Hindlimb muscle (tissue), 1 donor: ENCODE measurements around the gene RPS26. TPM values are rescaled to one million over a fixed set of nuclear protein-coding genes. Genes with fewer than 3 reads are reported as not detected.
"Not testable (repeated sequence)": the region's sequence is repeated elsewhere in the genome, so short reads cannot be mapped to it uniquely, and the experiment has no call there.

Experiments used
- DNase-seq: peaks from one replicate; pipeline ENCODE4 v3.0.0-alpha.2; 2013
- polyA plus RNA-seq: library from polyadenylated mRNA; unstranded; fragments of 120-200 nt; gene quantifications from one replicate; pipeline ENCODE4 v1.2.1, GENCODE V29; 2013; ENCODE audit not compliant: insufficient read length

RPS26 gene
- 467 TPM for polyA plus RNA-seq

DNA sequence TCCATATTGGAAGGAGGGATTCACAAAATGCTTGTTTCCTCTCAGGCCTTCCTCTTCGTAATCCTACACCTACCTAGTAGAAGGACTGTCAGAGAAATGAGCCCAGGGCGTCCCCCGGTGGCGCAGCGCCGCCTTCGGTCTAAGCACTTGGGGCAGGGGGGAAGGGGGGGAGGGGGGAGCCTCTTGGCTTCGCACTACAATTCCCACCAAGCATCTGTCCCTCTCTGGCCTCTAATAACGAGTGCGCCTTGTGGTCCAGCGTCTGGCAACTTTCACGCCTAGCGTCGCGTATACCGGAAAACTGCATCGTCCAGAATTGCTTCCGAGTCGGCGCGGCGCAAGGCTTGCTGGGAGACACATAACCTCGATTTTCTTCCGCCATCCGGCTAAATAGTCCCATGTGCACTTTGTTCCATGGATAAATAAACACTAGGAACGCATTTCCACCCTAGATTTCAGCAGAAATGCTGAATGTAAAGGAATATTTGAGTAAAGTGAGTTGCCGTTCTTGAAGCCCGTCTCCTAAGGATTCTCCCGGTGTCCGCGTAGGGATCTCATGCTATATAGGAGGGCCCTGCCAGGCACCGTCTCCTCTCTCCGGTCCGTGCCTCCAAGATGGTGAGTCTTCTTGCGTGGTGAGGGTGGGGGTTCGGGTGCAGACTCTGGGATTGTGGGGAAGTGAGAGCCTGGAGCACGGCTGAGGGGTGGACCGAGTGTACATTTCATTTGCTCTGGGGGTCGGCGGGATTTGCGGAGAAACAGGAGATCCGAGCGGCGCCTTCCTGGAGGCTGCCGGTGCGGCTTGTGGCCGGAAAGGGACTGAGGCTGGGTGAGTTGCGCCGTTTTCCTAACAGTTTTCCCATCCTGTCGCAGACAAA lies at the start of gene RPS26:
RPS26 (plus strand) TSS at position 367 of the 878 bp plus-strand sequence; CDS start at position 616, 249 bp downstream.
- peak; percentile 98 for DNase-seq

DNA sequence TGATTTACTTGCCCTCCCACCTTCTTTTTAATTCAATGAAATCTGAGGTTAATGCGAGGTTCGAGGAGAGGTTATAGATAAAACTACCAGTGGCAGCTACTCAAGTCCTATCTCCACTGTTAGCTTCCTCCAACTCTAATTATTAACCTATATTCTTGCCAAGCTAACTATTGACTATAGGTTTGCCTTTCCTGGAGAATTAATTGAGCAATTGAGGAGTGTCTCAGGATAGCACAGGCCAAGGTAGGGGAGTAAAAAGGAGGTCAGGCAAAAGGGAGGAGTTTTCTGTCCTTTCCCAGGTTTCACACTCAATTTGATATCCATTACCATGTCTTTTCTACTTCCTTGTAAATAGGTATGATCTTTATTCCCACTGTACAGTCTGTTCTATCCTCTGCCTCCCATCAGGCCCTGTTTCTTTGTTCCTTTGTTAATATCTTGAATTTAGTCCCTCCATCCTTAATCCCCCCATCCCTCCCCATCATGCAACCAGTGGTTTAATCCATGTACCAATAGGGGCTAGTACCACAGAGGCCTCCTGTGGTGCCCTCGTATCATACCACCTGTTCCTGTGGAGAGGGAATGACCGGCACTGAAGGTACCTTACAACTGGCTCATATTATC lies 48.4 kb upstream of the RPS26 start:
- no peak for DNase-seq

DNA sequence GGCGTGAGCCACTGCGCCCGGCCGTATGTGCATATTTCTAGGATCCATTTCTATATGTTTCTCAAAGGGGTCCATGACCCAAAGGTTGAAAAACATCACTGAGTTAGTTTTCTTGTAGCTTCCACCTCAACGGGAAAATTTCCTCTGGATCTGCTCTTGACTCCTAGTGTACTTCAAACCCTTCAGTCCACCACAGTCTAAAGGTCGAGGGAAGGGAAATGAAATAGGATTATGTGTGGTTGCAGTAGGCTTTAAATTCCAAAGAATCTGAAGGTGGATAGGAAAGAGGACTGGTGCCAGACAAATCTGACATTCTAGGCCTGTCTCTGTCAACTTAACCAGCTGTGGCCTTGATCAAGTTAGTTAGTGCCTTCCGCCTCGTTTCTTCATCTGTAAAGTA lies 46.4 kb upstream of the RPS26 start:
- DNase-seq: no peak

DNA sequence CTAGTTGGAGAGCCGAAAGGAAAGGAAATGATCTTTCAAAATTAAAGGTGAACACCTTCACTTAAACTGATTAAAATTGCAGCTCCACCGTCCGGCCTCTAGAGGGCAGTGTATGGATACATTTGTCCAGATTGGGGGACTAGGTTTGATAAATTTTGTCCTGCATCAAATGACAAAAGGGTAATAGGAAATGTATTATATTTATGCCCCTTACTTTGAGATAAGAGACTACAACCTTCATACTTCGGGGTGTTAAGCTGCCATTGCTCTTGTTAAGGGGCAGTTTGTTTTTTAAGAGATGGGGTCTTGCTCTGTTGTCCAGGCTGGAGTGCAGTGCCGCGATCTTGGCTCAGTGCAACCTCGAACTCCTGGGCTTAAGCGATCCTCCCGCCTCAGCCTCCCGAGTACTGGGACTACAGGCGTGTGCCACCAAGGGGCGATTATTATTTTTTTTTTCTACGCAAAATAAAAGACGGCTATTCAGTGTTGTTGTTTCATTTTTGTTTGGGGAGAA lies 45.5 kb upstream of the RPS26 start:
- peak; percentile 70 for DNase-seq

DNA sequence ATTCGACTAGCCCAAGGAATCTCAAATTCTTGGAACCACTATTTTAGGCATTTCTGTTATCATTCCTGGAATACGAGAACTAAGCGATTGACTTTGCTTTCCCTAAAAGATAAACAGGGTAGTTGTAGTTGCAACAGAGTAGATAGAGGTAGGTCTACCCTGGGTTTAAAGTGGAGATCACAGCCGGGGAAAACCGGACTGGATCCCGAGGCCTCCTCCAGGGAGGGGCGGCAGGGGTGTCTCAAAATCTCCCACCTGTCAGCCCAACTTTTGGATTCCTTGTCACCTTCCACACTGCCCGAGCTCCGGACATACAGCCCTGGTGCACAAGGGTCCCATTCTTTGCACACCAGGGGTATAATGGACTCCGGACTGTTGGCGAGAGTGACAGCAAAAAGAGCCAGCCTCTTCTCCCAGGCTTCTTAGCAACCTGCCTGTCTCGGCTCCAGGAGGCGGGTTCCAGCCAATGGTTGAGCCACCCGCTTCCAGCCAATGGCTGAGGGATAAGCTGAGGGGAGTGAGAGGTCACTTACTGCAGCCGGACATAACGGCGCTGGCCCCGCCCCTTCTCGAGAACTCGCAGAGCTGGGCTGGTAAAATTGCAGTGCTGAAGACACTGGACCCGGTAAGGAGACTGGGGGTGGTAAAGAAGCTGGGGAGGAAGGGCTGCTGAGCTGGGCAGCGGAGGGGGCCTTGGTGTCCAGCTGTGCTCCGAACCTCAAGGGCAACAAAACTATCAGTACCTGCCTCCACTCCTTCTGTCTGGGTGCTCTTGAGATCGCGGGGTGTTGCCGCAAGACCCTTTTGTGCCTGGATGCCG lies 44.8 kb upstream of the RPS26 start, which contains the start of gene SUOX:
SUOX (plus strand) TSS at position 562 of the 820 bp plus-strand sequence. CDS start 4,946 bp downstream, outside the sequence.
- peak; percentile 93 for DNase-seq

DNA sequence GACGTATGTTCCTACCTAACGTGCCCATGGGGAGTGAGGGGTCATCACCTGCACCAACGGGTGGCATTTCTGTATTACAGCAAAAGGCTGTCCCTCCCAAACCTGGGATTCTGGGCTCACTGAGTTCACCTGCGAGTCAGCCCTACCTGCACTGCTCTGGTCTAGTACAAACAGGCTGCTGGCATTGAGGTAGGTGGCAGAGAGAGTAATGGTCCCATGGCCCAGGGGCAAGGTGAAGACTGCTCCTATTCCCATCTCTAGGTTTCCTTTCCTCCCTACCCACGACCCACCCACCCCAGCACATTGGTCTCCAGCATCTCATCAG lies 44.2 kb upstream of the RPS26 start:
- DNase-seq: no peak

DNA sequence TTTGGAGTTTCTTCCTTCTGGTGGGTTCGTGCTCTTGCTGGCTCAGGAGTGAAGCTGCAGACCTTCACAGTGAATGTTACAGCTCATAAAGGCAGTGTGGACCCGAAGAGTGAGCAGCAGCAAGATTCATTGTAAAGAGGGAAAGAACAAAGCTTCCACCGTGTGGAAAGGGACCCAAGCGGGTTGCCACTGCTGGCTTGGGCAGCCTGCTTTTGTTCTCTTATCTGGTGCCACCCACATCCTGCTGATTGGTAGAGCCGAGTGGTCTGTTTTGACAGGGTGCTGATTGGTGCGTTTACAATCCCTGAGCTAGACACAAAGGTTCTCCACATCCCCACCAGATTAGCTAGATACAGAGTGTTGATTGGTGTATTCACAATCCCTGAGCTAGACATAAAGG lies 42.2 kb upstream of the RPS26 start:
- DNase-seq: not testable (repeated sequence)

DNA sequence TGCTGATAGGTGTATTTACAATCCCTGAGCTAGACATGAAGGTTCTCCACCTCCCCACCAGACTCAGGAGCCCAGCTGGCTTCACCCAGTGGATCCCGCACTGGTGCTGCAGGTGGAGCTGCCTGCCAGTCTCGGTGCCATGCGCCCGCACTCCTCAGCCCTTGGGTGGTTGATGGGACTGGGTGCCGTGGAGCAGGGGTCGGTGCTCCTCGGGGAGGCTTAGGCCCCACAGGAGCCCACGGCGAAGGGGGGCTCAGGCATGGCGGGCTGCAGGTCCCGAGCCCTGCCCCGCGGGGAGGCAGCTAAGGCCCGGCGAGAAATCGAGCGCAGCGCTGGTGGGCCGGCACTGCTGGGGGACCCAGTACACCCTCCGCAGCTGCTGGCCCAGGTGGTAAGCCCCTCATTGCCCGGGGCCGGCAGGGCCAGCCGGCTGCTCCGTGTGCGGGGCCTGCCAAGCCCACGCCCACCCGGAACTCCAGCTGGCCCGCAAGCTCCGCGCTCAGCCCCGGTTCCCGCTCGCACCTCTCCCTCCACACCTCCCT lies 41.6 kb upstream of the RPS26 start:
- DNase-seq: not testable (repeated sequence)

DNA sequence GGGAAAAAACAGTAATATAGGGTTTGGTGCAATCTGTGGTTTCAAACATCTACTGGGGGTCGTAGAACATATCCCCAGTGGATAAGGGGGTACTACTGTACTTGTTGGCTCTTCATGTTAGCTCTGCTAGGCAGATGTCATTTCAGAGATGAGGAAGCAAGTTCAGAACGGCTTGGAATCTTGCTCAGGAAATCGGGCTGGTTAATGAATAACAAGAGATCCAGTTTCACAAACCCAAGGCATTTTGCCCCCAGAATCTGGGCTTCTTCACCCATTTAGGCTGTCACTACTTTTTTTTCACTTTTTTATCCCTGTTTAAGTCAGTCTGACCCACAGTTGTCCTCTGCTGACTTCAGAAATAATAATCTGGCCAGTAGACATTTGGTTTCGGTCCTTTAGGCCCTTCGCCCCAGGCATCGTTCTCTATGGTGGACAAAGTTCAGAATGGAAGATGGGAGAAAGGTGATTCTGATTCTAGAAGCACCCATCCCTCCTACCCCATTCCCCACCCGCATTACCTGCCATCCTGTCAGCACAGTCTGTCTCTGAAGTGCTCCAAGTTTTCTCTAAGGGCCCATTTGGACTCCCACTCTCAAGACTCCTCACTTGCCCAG lies 40.1 kb upstream of the RPS26 start:
- no peak for DNase-seq

DNA sequence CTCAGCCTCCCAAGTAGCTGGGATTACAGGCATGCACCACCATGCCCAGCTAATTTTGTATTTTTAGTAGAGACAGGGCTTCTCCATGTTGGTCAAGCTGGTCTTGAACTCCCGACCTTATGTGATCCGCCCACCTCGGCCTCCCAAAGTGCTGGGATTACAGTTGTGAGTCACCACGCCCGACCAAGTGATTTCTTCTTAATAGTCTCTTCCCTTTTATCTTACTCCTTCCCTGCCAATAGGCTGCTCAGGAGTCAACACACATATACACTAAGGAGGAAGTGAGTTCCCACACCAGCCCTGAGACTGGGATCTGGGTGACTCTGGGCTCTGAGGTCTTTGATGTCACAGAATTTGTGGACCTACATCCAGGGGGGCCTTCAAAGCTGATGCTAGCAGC lies 38.3 kb upstream of the RPS26 start:
- not testable (repeated sequence) for DNase-seq

DNA sequence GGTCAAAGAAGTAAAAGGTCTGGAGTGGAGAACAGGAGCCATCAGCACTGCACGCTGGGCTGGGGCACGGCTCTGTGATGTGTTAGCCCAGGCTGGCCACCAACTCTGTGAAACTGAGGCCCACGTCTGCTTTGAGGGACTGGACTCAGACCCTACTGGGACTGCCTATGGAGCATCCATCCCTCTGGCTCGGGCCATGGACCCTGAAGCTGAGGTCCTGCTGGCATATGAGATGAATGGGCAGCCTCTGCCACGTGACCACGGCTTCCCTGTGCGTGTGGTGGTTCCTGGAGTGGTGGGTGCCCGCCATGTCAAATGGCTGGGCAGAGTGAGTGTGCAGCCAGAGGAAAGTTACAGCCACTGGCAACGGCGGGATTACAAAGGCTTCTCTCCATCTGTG lies 37.5 kb upstream of the RPS26 start:
- no peak for DNase-seq

DNA sequence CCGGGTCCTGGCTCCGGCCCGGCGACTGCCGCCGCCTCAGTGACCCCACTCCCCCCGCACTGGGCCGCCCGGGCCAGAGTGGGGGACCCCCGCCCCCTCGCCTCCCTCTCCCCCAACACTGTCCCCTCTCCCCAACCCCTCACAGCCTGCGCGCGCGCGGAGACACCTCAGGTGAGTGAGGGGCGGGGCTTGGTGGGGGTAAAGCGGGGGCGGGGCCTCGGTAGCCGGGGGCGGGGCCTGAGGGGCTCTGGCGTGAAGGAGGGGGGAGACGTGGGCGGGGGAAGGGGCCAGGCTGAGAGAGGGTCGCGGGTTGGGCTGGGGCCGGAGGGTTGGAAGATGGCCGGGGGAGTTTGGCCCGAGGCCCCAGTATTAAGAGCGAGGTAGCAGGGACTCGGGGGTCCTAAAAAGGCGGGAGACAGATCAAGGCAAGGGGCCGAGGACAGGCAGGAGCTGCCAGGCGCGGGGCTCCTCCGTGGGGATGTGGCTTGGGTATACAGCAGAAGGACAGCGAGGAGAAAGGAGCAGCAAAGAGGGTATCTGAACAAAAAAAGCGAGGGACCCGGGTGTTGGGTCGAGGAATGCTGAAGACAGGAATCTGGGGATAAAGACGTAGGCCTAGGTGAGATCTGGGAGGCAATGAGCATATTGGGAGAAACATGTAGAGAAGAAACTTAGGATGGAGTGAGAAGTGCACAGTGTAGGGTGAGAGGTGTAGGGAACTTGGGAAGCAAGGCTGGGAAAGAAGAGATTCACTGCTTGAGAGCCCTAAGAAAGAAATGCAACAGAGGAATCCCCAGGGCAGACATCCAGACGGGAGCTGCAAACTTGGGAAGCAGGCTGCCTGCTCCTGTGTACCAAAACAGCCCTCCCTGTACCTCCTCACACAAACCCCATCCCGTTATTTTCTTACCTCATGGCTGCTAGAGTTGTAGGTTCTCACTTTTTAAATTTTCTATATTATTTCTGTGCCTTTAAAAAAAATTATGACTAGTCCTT lies 33.9 kb upstream of the RPS26 start:
- DNase-seq: peak; percentile 29

DNA sequence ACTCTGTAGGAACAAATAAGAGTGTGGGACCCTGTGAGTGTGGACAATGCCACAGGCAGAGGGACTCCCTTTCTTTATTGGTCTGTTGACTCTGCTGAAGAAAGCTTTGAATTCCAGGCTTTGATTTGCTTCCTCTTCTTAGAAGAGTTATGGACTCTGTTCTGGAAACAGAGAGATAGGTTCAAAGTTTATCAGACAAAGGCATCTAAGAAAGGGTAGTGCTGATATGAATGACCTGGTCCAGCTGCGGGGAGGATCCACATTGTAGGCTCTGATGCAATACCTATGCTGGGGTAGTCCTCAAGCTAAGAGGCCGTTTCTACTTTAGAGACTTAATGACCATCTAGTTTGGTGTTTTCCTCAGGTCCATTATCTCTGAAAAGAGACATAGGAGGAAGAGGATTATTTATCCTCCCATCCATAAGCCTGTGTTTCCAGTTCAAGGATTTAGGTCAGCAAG lies 31.6 kb upstream of the RPS26 start:
- no peak for DNase-seq

DNA sequence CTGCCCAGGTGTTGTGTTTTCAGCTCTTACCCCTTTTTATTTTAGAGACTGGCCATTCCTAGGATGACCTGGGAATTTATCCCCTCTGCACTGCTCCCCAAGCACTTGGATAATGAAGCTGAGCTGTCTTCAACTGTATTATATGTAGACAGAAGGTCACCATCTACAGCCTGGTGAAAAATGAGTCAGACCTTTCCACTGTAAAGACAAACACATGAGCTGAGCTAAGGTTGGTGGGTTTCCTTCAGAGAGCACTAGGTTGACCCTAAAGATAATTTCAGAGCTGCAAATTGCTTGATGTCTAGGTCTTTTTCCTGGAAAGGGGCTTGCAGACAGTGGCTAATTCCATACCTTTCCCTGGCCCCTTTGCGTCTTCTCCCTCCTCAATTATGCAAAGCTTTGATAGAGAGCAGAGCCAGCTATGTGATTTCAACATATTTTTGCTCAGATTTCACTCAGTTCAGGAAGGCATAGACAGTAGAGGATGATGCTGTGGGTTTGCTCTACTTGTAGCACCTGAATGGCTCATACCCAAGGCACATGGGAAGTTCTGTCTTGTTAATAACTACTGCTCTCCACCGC lies 30.1 kb upstream of the RPS26 start:
- DNase-seq: no peak

DNA sequence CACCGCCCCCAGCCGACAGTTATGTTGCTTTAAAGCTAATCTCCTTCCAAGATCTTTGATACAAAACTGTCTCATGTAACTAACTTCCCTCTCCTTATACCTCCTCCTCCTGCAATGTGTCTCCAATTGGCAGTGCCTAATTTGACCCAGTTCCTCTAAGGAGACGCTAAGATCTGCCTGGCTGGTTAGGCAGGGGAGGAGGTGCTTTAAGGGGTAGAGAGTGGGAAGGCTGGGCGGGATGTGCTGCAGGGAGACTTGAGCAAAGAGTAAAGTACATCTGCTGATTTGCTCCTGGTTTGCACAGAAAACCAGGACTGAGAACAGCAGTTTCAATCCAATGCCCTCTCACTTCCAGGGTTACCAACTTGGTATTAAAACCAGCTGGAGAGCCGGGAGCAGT lies 28.2 kb upstream of the RPS26 start:
- no peak for DNase-seq

DNA sequence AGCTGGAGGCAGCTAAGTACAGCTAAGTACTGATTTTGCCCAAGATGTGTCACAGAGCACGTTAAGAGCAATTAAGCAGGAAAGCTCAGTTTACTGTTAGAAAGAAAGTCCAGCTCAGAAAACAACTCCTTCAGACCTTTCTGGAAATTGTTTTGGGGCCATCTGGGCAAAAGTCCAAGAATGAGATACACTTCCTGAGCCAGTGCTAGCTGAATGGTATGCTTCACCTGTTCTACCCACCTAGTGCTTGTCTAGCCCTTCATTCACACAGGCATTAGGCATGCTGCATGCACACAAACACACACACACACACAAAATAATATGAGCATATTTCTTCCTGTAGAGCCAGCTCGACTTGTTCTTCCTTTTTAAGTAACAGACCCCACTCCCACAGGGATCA lies 27.5 kb upstream of the RPS26 start:
- no peak for DNase-seq

DNA sequence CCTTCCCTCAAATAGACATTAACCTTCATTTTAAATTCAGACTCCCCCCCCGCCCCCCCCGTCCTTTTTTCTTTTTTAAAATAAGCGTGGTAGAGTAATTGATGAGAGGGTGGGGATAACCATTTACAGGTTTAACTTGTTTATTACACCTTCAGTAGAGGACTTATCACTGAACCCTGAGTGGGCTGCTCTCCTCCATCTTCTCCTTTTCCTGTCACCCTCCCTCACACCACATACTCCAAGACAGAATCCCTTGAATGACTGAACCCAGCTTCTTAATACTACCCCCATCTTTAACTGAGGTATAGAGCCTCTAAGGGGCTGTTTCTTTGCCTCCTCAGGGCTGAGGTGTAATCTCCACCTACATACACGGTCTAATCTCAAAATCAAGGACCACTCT lies 24.5 kb upstream of the RPS26 start:
- DNase-seq: no peak

DNA sequence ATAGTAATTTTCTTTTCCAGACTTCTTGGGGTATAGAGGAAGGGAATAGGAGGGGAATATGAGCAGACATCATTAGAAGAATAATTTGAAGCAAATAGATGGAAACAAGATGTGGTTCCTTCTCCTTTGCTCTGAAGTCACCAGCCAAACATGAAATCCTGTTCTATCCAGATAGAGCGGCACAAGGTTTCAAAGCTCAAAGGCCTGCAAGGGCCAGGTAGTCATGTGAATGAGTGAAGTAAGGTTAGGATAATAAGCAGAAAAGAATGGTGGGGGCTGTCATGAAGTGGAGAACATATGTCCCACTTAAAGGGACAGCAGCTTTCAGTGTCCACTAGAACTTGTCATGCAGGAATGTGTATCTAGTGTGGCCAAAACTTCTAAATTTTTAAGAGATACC lies 23.4 kb upstream of the RPS26 start:
- DNase-seq: no peak

DNA sequence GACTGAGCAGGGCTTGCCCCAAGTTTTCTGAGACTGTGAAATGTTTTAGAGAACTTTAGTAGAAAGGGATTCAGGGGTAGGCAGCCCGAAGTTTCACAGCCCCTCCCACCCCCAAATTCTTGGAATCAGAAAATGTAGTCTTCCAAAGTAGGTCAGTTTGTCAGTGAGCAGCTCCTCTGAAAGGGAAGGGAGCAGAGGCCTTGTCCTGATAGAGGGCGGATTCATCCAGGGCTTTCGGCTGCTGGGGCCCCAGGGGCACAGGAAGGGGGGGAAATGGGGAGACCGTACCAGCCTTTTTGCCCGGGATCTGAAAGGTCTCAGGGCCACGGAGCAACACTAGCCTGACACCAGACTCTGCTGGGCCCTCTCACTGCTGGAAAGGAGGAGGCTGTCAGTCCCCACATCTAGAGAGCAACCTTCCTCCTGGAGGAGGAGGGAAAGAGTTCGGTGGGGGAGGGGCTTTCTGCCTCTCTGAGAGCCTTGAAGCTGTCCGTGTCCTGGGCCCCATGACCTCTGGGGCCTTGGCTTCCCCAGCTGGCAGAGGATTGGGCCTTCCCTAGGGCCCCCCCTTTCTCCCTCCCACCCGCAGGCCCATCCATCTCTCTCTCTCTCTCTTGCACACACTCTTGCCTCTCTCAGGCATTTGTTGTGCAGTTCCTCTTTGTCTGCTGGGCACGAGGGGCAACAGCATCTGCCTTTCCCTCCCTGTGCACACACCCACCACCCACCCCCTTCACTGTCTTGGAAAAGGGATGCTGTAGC lies 21.1 kb upstream of the RPS26 start, which contains the start of gene IKZF4:
IKZF4 (plus strand) TSS at position 621 of the 762 bp plus-strand sequence. CDS start 451 bp downstream, outside the sequence.
- DNase-seq: peak; percentile 71
